ENCODE results near the gene SH2B2.

Gene SH2B2

GRCh38 chr7:102286237-102287110 is at the start of gene SH2B2:
TSS of gene SH2B2 (plus strand) at chr7:102286868. CDS start at chr7:102300551, 13,683 bp downstream.
- DNase-seq, result peak; percentile 14 to 93

- DNase-seq, result no peak
Measured at GRCh38 chr7:102239206-102239820, 47.4 kb upstream of the SH2B2 start.

DNA sequence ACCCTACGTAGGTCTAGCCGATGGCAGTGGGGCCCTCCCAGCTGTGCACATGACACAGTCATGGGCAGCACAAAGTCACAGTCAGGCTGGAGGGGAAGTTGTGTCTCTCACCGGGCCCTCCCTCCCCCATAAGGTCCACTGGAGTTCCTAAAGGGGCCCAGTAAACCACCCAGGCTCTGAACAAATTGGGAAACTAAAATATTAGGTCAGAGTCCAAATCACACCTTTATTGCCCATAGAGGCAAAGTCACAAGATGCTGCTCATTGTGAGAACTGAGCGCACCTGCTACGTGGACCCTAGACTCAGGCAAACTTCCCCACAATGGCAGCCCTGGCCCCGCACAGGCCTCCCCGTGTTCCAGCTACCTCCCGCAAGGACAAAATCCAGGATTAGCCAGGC is 45.2 kb upstream of the SH2B2 start:
- no peak for DNase-seq

DNA sequence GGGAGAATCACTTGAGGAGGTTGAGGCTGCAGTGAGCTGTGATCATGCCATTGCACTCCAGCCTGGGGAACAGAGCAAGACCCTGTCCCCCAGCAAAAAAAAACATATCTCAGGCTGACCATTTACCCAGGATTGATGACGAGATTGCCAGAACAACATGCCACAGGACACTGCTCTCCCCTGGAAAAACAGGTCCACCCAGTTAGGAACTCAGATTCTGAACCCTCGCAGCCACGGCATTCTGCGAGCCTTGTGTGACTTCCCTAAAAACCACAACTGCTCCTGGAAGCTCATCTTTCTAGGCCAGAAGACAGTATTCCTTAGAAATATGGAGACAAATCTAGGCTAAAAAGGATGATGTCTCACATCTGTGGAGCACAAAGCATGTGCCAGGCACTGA is 42.1 kb upstream of the SH2B2 start:
- DNase-seq, result no peak

DNA sequence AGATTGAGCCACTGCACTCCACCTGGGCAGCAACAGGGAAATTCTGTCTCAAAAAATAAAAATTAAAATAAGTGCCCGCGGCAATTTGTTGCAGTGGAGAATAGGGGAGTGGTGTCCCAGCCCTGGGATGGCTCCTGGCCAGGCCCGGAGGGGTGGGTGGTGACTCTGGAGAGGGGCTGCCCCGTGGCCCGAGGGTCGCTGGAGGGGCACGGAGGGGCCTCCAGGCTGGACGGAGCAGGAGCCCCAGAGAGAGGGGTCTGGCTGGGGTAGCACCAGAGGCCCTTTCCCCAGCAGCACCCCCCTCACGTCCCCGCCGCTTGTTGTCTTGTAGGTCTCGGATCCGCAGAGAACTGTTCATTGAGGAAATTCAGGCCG is 38.6 kb upstream of the SH2B2 start:
- no peak for DNase-seq

GRCh38 chr7:102248456-102249395 is 37.9 kb upstream of the SH2B2 start:
- DNase-seq, result no peak

- DNase-seq, result no peak
Measured at GRCh38 chr7:102251531-102252365, 34.9 kb upstream of the SH2B2 start.

GRCh38 chr7:102252366-102252982 is 34.2 kb upstream of the SH2B2 start:
- DNase-seq, result no peak

GRCh38 chr7:102253066-102253972 is 33.3 kb upstream of the SH2B2 start:
- DNase-seq, result no peak

- no peak for DNase-seq
Measured at GRCh38 chr7:102253973-102254370, 32.7 kb upstream of the SH2B2 start.

- DNase-seq, result no peak
Measured at GRCh38 chr7:102254521-102254920, 32.1 kb upstream of the SH2B2 start.

GRCh38 chr7:102255501-102255900 is 31.2 kb upstream of the SH2B2 start:
- no peak for DNase-seq

DNA sequence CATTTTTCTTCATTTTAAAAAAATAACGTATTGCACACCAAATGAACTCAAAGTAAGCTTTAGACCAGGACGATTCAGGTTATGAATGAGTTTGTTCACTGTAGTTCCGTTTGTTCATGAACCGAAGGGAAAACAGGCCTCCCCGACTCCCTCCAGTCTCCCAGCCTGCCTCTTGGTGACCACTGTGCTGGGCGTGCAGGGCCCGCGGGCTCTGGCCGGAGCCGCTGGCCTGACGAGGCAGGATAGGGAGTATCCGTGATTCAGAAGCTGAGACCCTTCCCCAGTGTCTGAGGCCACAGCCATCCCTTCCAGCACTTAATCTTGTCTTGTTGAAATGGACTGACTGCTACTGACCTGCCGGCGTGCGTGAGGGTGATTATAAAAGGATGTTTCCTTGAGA is 30.8 kb upstream of the SH2B2 start:
- DNase-seq, result no peak

DNA sequence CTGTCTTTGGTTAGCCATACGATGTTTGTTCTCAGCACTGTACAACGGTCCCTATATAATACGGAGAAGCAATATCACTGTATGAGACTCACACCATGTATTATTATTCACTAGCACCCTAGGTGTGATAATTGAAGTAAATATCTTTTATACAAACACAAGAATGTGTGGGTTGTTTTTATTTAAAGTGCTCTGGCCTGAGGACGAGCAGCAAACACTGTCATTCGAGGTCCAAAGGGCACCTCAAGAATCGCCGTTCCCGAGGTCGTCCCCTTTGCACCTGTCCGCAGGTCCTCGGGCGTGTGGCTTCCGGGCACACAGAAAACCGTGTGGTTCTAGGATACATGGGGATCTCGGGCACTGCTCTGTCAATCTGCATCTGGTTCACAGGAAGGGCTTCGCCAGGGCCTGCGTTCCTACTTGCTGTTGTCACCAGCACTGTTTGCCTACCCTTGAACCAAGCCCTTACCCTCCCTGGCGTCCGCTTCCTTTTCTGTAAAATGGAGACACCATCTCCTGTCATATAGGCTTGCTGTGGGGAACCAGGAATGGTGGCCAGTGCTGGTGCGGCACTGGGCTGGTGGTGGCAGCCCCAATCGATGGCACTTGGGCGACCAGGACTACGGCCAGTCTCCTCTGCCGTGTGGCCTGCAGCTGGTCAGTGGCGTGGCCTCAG is 28.5 kb upstream of the SH2B2 start:
- no peak for DNase-seq

GRCh38 chr7:102258749-102259107 is 27.9 kb upstream of the SH2B2 start:
- no peak for DNase-seq

GRCh38 chr7:102260856-102261255 is 25.8 kb upstream of the SH2B2 start:
- peak in 1 of 2 experiments; percentile 40 for DNase-seq

- DNase-seq, result no peak
Measured at GRCh38 chr7:102261451-102261850, 25.2 kb upstream of the SH2B2 start.

- DNase-seq, result no peak
Measured at GRCh38 chr7:102262546-102262945, 24.1 kb upstream of the SH2B2 start.

- no peak for DNase-seq
Measured at GRCh38 chr7:102264367-102264891, 22.2 kb upstream of the SH2B2 start.

- DNase-seq, result no peak
Measured at GRCh38 chr7:102266541-102266940, 20.1 kb upstream of the SH2B2 start.
